Activated CD4-positive, CD25-positive, alpha-beta regulatory T cell treated with anti-CD3 and anti-CD28 coated beads, Interleukin-2, amount 50 U/mL, for 16 hours (primary cell): ENCODE results near the gene OIT3.
"Not testable (repeated sequence)": the region's sequence is repeated elsewhere in the genome, so short reads cannot be mapped to it uniquely, and the experiment has no call there.

Experiments
- DNase-seq: peaks from one replicate; pipeline ENCODE4 v3.0.0-alpha.2; 2020; ENCODE audit warnings: low read depth, low spot score

Gene OIT3

GRCh38 chr10:72903941-72904446, 10.5 kb downstream of the OIT3 start:
- DNase-seq: not testable (repeated sequence)

GRCh38 chr10:72904806-72905205, 11.3 kb downstream of the OIT3 start:
- no peak for DNase-seq

- no peak for DNase-seq
Observed at GRCh38 chr10:72906446-72906845, 12.9 kb downstream of the OIT3 start.

- DNase-seq: no peak
Observed at GRCh38 chr10:72910705-72911104, 17.2 kb downstream of the OIT3 start.

GRCh38 chr10:72911758-72912157, 18.2 kb downstream of the OIT3 start:
- DNase-seq: no peak

GRCh38 chr10:72912736-72913135, 19.2 kb downstream of the OIT3 start:
- no peak for DNase-seq

- DNase-seq: no peak
Observed at GRCh38 chr10:72913287-72913686, 19.7 kb downstream of the OIT3 start.

GRCh38 chr10:72917201-72917600, 23.7 kb downstream of the OIT3 start:
- DNase-seq: not testable (repeated sequence)

GRCh38 chr10:72917803-72918332, 24.3 kb downstream of the OIT3 start:
- DNase-seq: not testable (repeated sequence)

- no peak for DNase-seq
Observed at GRCh38 chr10:72918352-72918751, 24.8 kb downstream of the OIT3 start.

GRCh38 chr10:72921147-72921683, 27.7 kb downstream of the OIT3 start:
- DNase-seq: not testable (repeated sequence)

- DNase-seq: no peak
Observed at GRCh38 chr10:72924351-72924750, 30.8 kb downstream of the OIT3 start.

GRCh38 chr10:72925951-72926465, 32.5 kb downstream of the OIT3 start:
- DNase-seq: no peak

- DNase-seq: no peak
Observed at GRCh38 chr10:72927485-72927884, 33.9 kb downstream of the OIT3 start.

GRCh38 chr10:72928798-72929197, 35.3 kb downstream of the OIT3 start:
- no peak for DNase-seq

- DNase-seq: no peak
Observed at GRCh38 chr10:72930276-72930675, 36.7 kb downstream of the OIT3 start.

- no peak for DNase-seq
Observed at GRCh38 chr10:72932259-72933015, 38.9 kb downstream of the OIT3 start.

GRCh38 chr10:72935361-72935760, 41.8 kb downstream of the OIT3 start:
- no peak for DNase-seq

- no peak for DNase-seq
Observed at GRCh38 chr10:72943498-72944234, 50.1 kb downstream of the OIT3 start.

GRCh38 chr10:72946963-72947362, 53.4 kb downstream of the OIT3 start:
- DNase-seq: no peak

GRCh38 chr10:72948762-72949161, 55.2 kb downstream of the OIT3 start:
- DNase-seq: no peak

GRCh38 chr10:72951760-72952159, 58.2 kb downstream of the OIT3 start:
- DNase-seq: no peak
